Transverse colon (tissue), 4 donors: ENCODE results near the gene SNAI3.

Experiments used
- CTCF ChIP-seq, 5 experiments: fragments of 200-600 bp in 3 of 5; fragments of 450-650 bp in 2 of 5; sonication (generic) in 3 of 5; IDR thresholded peaks; 1 replicate in 2 of 5; 2 replicates in 3 of 5; pipeline ENCODE4 v1.5.1; 2016 to 2017; ENCODE audit warnings: antibody characterized with exemption in 5 of 5, inconsistent platforms in 3 of 5, mild to moderate bottlenecking in 2 of 5, moderate library complexity in 1 of 5
- EP300 ChIP-seq: sonication (generic); formaldehyde crosslinking; IDR thresholded peaks from one replicate; pipeline ENCODE4 v1.6.1; 2017; ENCODE audit warnings: antibody characterized with exemption, low read depth
- POLR2A ChIP-seq: fragments of 450-650 bp; IDR thresholded peaks from one replicate; pipeline ENCODE4 v1.6.1; 2016; ENCODE audit warnings: antibody characterized with exemption, mild to moderate bottlenecking, moderate library complexity
- POLR2AphosphoS5 ChIP-seq, 3 donors: sonication (generic); formaldehyde crosslinking; IDR thresholded peaks; one replicate each; pipeline ENCODE4 v1.6.1; 2016; ENCODE audit warnings: antibody characterized with exemption in 3 of 3

GRCh38 chr16:88721815-88722755 is 35.8 kb upstream of the SNAI3 start:
- TF ChIP-seq EP300, result no peak
- no peak for TF ChIP-seq POLR2AphosphoS5 (IDR thresholded peaks at IDR 0.05)
- no peak for TF ChIP-seq CTCF (IDR thresholded peaks at IDR 0.05)
- no peak for TF ChIP-seq POLR2A
